Fibroblast of lung (primary cell): ENCODE results near the gene PLPP1. TPM values are rescaled to one million over a fixed set of nuclear protein-coding genes. Genes with fewer than 3 reads are reported as not detected.

Experiments
- DNase-seq, 2 donors: peaks; one replicate each; pipeline versions ENCODE4 v3.0.0 to v3.0.0-alpha.2; 2010; ENCODE audit warnings: low read depth in 2 of 2
- H2AFZ ChIP-seq: 2 replicates; pipeline ENCODE4 v1.5.1; 2012; ENCODE audit warnings: low read length, control low read depth, inconsistent platforms
- H3K27ac ChIP-seq: 2 replicates; pipeline ENCODE4 v1.5.1; 2011; ENCODE audit warnings: low read length, control low read depth; ENCODE audit not compliant: insufficient read depth
- H3K27me3 ChIP-seq: 2 replicates; pipeline ENCODE4 v1.5.1; 2011; ENCODE audit warnings: mild to moderate bottlenecking, low read length; ENCODE audit not compliant: control insufficient read depth, insufficient read depth
- H3K36me3 ChIP-seq: 2 replicates; pipeline ENCODE4 v1.5.1; 2011; ENCODE audit warnings: low read length; ENCODE audit not compliant: control insufficient read depth, insufficient read depth
- H3K4me1 ChIP-seq: 2 replicates; pipeline ENCODE4 v1.5.1; 2011; ENCODE audit warnings: low read length; ENCODE audit not compliant: control insufficient read depth, insufficient read depth; ENCODE audit errors: extremely low read depth
- H3K4me2 ChIP-seq: 2 replicates; pipeline ENCODE4 v1.5.1; 2011; ENCODE audit warnings: low read length, control low read depth; ENCODE audit not compliant: insufficient read depth; ENCODE audit errors: extremely low read depth
- H3K4me3 ChIP-seq, 4 experiments: fragments of 200-600 bp in 1 of 4; sonication (generic) in 1 of 4; replicated peaks in 1 of 4; 2 replicates each; pipeline ENCODE4 v1.5.1; 2011 to 2016; ENCODE audit warnings: low read length in 4 of 4, low read depth in 3 of 4, mild to moderate bottlenecking in 3 of 4, control low read depth in 2 of 4, inconsistent platforms in 1 of 4, mixed read lengths in 1 of 4; ENCODE audit not compliant: insufficient read depth in 1 of 4; ENCODE audit errors: control extremely low read depth in 1 of 4
- H3K79me2 ChIP-seq: 2 replicates; pipeline ENCODE4 v1.5.1; 2012; ENCODE audit warnings: mild to moderate bottlenecking, low read length, inconsistent platforms; ENCODE audit not compliant: control insufficient read depth, insufficient read depth
- H3K9ac ChIP-seq: 2 replicates; pipeline ENCODE4 v1.5.1; 2011; ENCODE audit warnings: mild to moderate bottlenecking, low read length, control low read depth; ENCODE audit not compliant: insufficient read depth
- H3K9me3 ChIP-seq: 2 replicates; pipeline ENCODE4 v1.5.1; 2012; ENCODE audit warnings: low read depth, low read length; ENCODE audit not compliant: control insufficient read depth, insufficient read depth
- H4K20me1 ChIP-seq: 2 replicates; pipeline ENCODE4 v1.5.1; 2011; ENCODE audit warnings: low read length; ENCODE audit not compliant: control insufficient read depth, insufficient read depth; ENCODE audit errors: extremely low read depth
- CTCF ChIP-seq, 2 donors: IDR thresholded peaks in 1 of 2; conservative IDR thresholded peaks in 1 of 2; 1 replicate in 1 of 2; 2 replicates in 1 of 2; pipeline ENCODE4 v1.5.1; 2011 to 2012; ENCODE audit warnings: low read length in 2 of 2, control low read depth in 1 of 2, inconsistent platforms in 1 of 2, low read depth in 1 of 2, mild to moderate bottlenecking in 1 of 2
- EZH2 ChIP-seq: IDR thresholded peaks from 2 replicates; pipeline ENCODE4 v1.5.1; 2012; ENCODE audit warnings: low read length, control low read depth, mild to moderate bottlenecking; ENCODE audit errors: missing control alignments
- polyA plus RNA-seq, 2 donors: library from polyadenylated mRNA; depleted of rRNA in 1 of 2; stranded (reverse) in 1 of 2; unstranded in 1 of 2; fragments of >200 nt; gene quantifications; 2 replicates each; pipeline ENCODE4 v1.2.1, GENCODE V29; 2011 to 2012; ENCODE audit warnings: missing spikeins in 1 of 2
- total RNA-seq: library from RNA; depleted of rRNA; stranded (reverse); fragments of >200 nt; gene quantifications from 2 replicates; pipeline ENCODE4 v1.2.1, GENCODE V29; 2014

The PLPP1 gene
- total and polyA plus RNA-seq, 2 donors (not counting 1 experiment from before 2014, with no cell fraction given): 73.5 to 76.8 TPM

DNA sequence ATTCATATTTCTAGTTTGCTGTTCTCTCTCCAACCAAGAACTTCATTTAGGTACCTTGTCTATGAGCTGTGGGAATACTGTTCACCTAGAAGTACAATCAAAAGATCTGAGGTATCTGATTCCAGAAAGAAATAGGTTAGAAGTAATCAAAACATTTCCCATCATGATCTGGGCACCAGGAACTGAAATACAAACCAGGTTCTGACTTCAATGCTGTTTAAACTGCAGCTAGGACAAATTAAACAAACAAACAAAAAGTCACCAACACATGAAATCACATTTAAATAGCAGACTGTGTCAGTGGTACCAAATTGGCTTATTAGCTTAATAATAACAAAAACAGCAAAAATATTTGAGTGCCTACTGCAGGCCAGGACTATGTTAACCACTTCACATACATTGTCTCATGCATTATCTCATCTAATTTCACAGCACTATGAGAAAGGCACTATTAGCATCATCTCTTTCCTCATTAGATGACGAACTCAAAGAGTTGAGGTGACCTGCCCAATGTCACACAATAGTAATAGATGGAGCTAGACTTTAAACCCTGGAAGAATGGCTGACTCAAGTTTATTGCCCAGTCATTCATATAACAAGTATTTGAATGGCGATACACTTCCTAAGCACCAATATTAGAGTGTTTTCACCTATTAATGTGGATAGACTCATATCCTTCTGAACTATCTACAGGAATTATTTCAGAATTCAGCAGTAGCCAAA, 14.5 kb downstream of the PLPP1 start:
- Histone ChIP-seq H3K4me3 (no peak overlapping the region), H4K20me1 (no peaks in the 10 kb centered on the region), H3K27me3 (no peaks in the 10 kb centered on the region), H3K4me1 (no peaks in the 10 kb centered on the region), H3K9me3 (no peaks in the 10 kb centered on the region), H3K79me2 (no peaks in the 10 kb centered on the region), H3K27ac (no peak overlapping the region), H3K36me3 (no peaks in the 10 kb centered on the region), H3K9ac (no peak overlapping the region), H3K4me2 (no peak overlapping the region), H2AFZ (no peak overlapping the region)
- TF ChIP-seq EZH2 (no peak), CTCF (conservative IDR thresholded peaks at IDR 0.05 in 1 of 2, IDR thresholded peaks at IDR 0.05 in 1 of 2; ENCODE audit: low read depth in 1 of 2, low read length in 2 of 2) (no peak)
- no peak for DNase-seq

DNA sequence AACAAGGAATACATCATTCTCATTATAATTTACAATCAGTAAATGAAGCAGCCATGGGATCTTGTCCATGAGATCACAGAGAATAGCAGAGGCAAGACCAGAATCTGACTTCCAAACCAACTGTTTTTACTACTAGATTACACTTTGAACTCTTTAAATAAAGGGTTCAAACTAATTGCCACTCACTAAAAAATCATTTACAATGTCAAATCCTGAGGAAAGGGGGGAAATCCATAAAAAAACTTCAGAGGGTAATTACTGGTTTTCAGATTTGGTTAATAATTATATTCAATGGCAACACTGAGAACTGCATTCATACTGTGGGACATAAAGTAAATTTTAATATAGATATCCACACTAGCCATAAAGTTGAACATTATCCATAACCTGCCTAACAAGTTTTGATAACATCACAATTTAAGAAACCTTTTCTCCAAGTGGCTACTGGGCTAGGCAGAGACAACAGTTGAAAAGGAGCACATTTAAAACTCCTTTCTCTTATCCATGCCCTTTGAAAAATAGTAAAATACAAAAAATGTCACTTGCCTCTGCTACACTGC, 15.9 kb downstream of the PLPP1 start:
- Histone ChIP-seq H3K4me3 (no peak overlapping the region), H4K20me1 (no peaks in the 10 kb centered on the region), H3K27ac (no peak overlapping the region), H3K27me3 (no peaks in the 10 kb centered on the region), H3K79me2 (no peaks in the 10 kb centered on the region), H3K4me1 (no peaks in the 10 kb centered on the region), H2AFZ (no peak overlapping the region), H3K9ac (no peak overlapping the region), H3K9me3 (no peaks in the 10 kb centered on the region), H3K36me3 (no peaks in the 10 kb centered on the region), H3K4me2 (no peak overlapping the region)
- TF ChIP-seq EZH2 (no peak), CTCF (conservative IDR thresholded peaks at IDR 0.05 in 1 of 2, IDR thresholded peaks at IDR 0.05 in 1 of 2; ENCODE audit: low read depth in 1 of 2, low read length in 2 of 2) (no peak)
- no peak for DNase-seq

GRCh38 chr5:55517804-55518203, 17.0 kb downstream of the PLPP1 start:
- H3K9ac ChIP-seq: no peak overlapping the region
- no peaks in the 10 kb centered on the region for H3K4me1 ChIP-seq
- no peaks in the 10 kb centered on the region for H3K9me3 ChIP-seq
- H4K20me1 ChIP-seq: no peaks in the 10 kb centered on the region
- no peaks in the 10 kb centered on the region for H3K36me3 ChIP-seq
- H2AFZ ChIP-seq: no peak overlapping the region
- no peaks in the 10 kb centered on the region for H3K27me3 ChIP-seq
- DNase-seq: no peak
- H3K27ac ChIP-seq: no peak overlapping the region
- H3K79me2 ChIP-seq: no peaks in the 10 kb centered on the region
- H3K4me3 ChIP-seq: no peak overlapping the region
- no peak overlapping the region for H3K4me2 ChIP-seq
- TF ChIP-seq CTCF (conservative IDR thresholded peaks at IDR 0.05 in 1 of 2, IDR thresholded peaks at IDR 0.05 in 1 of 2; ENCODE audit: low read depth in 1 of 2, low read length in 2 of 2) (no peak), EZH2 (no peak)
